ENCODE measurements around the gene PDGFRB. TPM values are rescaled to one million over a fixed set of nuclear protein-coding genes. Genes with fewer than 3 reads are reported as not detected.

The PDGFRB gene
- total RNA-seq, 1 donor from 2014 or later = 86.6 TPM

DNA sequence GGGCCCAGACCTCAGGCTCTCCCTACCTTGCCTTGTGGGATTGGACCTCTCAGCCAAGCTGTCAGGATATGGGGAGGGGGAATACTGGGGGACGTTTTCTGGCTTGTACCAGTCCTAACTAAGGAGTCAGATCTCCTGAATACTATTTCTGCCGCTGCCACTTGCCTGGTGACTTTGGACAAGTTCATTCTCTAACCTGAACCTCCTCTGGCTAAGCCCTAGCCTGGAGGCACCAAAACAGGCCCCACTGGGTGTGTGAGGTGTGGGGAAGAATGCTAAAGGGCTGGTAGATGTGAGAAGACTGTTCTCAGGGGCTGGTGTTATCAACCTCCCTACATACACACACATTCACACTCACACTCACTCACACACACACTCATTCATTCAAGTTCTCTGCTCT, 35.3 kb upstream of the PDGFRB start:
- Histone ChIP-seq H3K9me3 (ENCODE audit: control insufficient read depth in 3 of 3, low read length in 3 of 3) (no peaks in the 10 kb centered on the region), H3K27me3 (ENCODE audit: control insufficient read depth in 3 of 3, insufficient read depth in 3 of 3, low read length in 3 of 3) (peaks cover 8 to 16% (median 12%) of the 10 kb centered on the region in 3 donors), H3K9ac (ENCODE audit: low read depth in 1 of 3, low read length in 3 of 3) (no peak overlapping the region), H3K36me3 (ENCODE audit: control insufficient read depth in 3 of 3, insufficient read depth in 3 of 3, low read length in 3 of 3) (no peaks in the 10 kb centered on the region), H3K4me3 (ENCODE audit: low read length in 3 of 3) (no peak overlapping the region), H3K4me1 (ENCODE audit: control insufficient read depth in 3 of 3, insufficient read depth in 3 of 3, low read length in 3 of 3) (peaks cover 12 to 37% (median 25%) of the 10 kb centered on the region in 3 donors), H3K27ac (ENCODE audit: low read depth, low read length) (no peak overlapping the region)

GRCh38 chr5:150190503-150190979, 34.9 kb upstream of the PDGFRB start:
- H3K9me3 ChIP-seq (ENCODE audit: control insufficient read depth in 3 of 3, low read length in 3 of 3) = no peaks in the 10 kb centered on the region

DNA sequence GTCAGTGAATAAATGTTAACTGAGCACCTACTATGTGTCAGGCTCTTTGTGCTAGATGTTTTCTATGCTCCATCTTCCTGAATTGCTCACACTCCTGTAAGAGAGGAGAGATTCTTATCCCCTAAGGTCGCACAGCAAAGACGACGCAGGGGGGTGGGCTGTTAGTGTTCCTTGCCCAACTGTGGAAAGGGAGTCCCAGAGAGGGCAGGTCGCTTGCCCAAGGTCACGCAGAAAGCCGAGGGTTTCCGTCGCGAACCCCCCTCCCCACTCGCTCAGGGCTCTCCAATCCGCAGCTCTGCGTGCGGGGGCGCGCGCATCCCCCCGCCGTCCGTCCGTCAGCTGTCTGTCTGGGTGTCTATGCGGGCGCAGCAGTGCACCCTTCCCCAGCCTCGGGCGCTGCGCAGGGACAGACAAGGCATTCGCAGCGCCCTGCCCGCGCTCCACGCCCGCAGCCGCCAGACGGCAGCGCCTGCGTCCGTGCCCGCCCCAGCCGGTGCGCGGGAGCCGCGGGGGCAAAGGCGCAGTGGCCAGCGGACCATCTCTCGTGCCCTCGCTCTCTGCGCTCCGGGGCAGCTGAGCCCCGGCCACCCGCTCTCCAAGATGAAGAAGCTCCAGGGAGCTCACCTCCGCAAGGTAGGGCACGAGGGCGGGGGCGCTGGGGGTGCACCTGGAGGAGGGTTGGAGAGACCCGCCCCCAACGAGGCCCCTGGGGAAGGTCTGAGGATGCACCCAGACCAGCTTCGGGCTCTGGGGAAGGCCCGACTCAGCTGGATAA, 34.3 kb upstream of the PDGFRB start, which contains the start of gene SLC6A7:
TSS of gene SLC6A7 (plus strand) at position 335 of the 775 bp plus-strand sequence. CDS start at position 601, 266 bp downstream.
- H3K27me3 ChIP-seq (ENCODE audit: control insufficient read depth in 3 of 3, insufficient read depth in 3 of 3, low read length in 3 of 3) = peaks cover 8 to 16% (median 12%) of the 10 kb centered on the region in 3 donors
- H3K36me3 ChIP-seq (ENCODE audit: control insufficient read depth in 3 of 3, insufficient read depth in 3 of 3, low read length in 3 of 3) = no peaks in the 10 kb centered on the region
- no peaks in the 10 kb centered on the region for H3K9me3 ChIP-seq (ENCODE audit: control insufficient read depth in 3 of 3, low read length in 3 of 3)
- H3K9ac ChIP-seq (ENCODE audit: low read depth in 1 of 3, low read length in 3 of 3) = peak within 1 kb of the TSS in 1 of 3 donors; percentile 50
- peak within 1 kb of the TSS; percentile 49 for H3K27ac ChIP-seq (ENCODE audit: low read depth, low read length)
- H3K4me3 ChIP-seq (ENCODE audit: low read length in 3 of 3) = peak within 1 kb of the TSS in 1 of 3 donors; percentile 13
- H3K4me1 ChIP-seq (ENCODE audit: control insufficient read depth in 3 of 3, insufficient read depth in 3 of 3, low read length in 3 of 3) = peaks cover 12 to 37% (median 25%) of the 10 kb centered on the region in 3 donors

More at GRCh38 chr5:150190503-150190979, 34.9 kb upstream of the PDGFRB start:
- no peak overlapping the region for H3K27ac ChIP-seq (ENCODE audit: low read depth, low read length)
- no peak overlapping the region for H3K9ac ChIP-seq (ENCODE audit: low read depth in 1 of 3, low read length in 3 of 3)
- peaks cover 8 to 16% (median 12%) of the 10 kb centered on the region in 3 donors for H3K27me3 ChIP-seq (ENCODE audit: control insufficient read depth in 3 of 3, insufficient read depth in 3 of 3, low read length in 3 of 3)
- H3K4me3 ChIP-seq (ENCODE audit: low read length in 3 of 3) = no peak overlapping the region
- H3K36me3 ChIP-seq (ENCODE audit: control insufficient read depth in 3 of 3, insufficient read depth in 3 of 3, low read length in 3 of 3) = no peaks in the 10 kb centered on the region
- peaks cover 12 to 37% (median 25%) of the 10 kb centered on the region in 3 donors for H3K4me1 ChIP-seq (ENCODE audit: control insufficient read depth in 3 of 3, insufficient read depth in 3 of 3, low read length in 3 of 3)

GRCh38 chr5:150189326-150189725, 33.7 kb upstream of the PDGFRB start:
- no peaks in the 10 kb centered on the region for H3K9me3 ChIP-seq (ENCODE audit: control insufficient read depth in 3 of 3, low read length in 3 of 3)

DNA sequence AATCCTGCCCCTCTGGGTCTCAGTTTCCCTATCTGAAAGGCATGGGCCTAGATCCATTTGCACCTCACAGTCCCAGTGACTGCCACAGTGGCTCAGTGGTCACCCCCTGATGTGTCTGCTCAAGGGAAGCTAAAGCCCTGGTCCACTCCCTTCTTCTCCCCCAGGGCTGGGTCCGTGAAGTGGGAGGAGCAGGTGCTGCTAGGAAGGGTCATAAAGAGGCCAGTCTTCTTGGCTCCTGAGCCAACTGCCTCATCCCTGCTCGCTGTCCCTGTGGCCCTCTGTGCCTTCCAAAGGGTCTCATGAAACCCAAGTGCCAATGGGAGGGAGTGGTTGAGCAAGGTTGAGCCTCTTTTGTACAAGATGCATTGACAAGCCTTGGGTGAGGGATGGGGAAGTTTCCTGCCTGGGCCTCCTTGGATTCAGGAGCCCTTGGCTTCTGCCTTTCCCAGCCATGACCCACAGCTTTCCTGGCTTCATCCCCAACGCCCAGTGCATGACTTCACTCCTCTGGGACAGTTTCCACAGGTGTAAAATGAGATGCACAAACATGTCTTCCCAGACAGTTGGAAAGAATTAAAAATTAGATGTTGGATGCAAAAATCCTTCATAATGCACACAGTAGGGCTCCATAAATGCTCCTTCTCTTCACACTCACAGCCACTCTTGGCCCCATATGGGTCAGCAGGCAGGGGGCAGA, 32.6 kb upstream of the PDGFRB start:
- Histone ChIP-seq H3K9ac (ENCODE audit: low read depth in 1 of 3, low read length in 3 of 3) (peak overlapping the region in 2 of 3 donors; percentile 40 to 48), H3K27me3 (ENCODE audit: control insufficient read depth in 3 of 3, insufficient read depth in 3 of 3, low read length in 3 of 3) (peaks cover 8 to 16% (median 12%) of the 10 kb centered on the region in 3 donors), H3K4me1 (ENCODE audit: control insufficient read depth in 3 of 3, insufficient read depth in 3 of 3, low read length in 3 of 3) (peaks cover 12 to 35% (median 22%) of the 10 kb centered on the region in 3 donors), H3K4me3 (ENCODE audit: low read length in 3 of 3) (peak overlapping the region in 1 of 3 donors; percentile 29), H3K9me3 (ENCODE audit: control insufficient read depth in 3 of 3, low read length in 3 of 3) (no peaks in the 10 kb centered on the region), H3K27ac (ENCODE audit: low read depth, low read length) (peak overlapping the region; percentile 49), H3K36me3 (ENCODE audit: control insufficient read depth in 3 of 3, insufficient read depth in 3 of 3, low read length in 3 of 3) (no peaks in the 10 kb centered on the region)

More at GRCh38 chr5:150189326-150189725, 33.7 kb upstream of the PDGFRB start:
- H3K9ac ChIP-seq (ENCODE audit: low read depth in 1 of 3, low read length in 3 of 3) = no peak overlapping the region
- peaks cover 12 to 37% (median 25%) of the 10 kb centered on the region in 3 donors for H3K4me1 ChIP-seq (ENCODE audit: control insufficient read depth in 3 of 3, insufficient read depth in 3 of 3, low read length in 3 of 3)
- no peaks in the 10 kb centered on the region for H3K36me3 ChIP-seq (ENCODE audit: control insufficient read depth in 3 of 3, insufficient read depth in 3 of 3, low read length in 3 of 3)
- H3K4me3 ChIP-seq (ENCODE audit: low read length in 3 of 3) = no peak overlapping the region
- H3K27ac ChIP-seq (ENCODE audit: low read depth, low read length) = no peak overlapping the region
- H3K27me3 ChIP-seq (ENCODE audit: control insufficient read depth in 3 of 3, insufficient read depth in 3 of 3, low read length in 3 of 3) = peaks cover 8 to 16% (median 12%) of the 10 kb centered on the region in 3 donors

- Histone ChIP-seq H3K4me3 (ENCODE audit: low read length in 3 of 3) (no peak overlapping the region), H3K9me3 (ENCODE audit: control insufficient read depth in 3 of 3, low read length in 3 of 3) (no peaks in the 10 kb centered on the region), H3K36me3 (ENCODE audit: control insufficient read depth in 3 of 3, insufficient read depth in 3 of 3, low read length in 3 of 3) (no peaks in the 10 kb centered on the region), H3K27me3 (ENCODE audit: control insufficient read depth in 3 of 3, insufficient read depth in 3 of 3, low read length in 3 of 3) (peaks cover 8 to 16% (median 12%) of the 10 kb centered on the region in 3 donors), H3K4me1 (ENCODE audit: control insufficient read depth in 3 of 3, insufficient read depth in 3 of 3, low read length in 3 of 3) (peaks cover 12 to 44% (median 28%) of the 10 kb centered on the region in 3 donors), H3K9ac (ENCODE audit: low read depth in 1 of 3, low read length in 3 of 3) (no peak overlapping the region), H3K27ac (ENCODE audit: low read depth, low read length) (no peak overlapping the region)
Measured at GRCh38 chr5:150186897-150187296, 31.3 kb upstream of the PDGFRB start.

- no peaks in the 10 kb centered on the region for H3K9me3 ChIP-seq (ENCODE audit: control insufficient read depth in 3 of 3, low read length in 3 of 3)
- H3K36me3 ChIP-seq (ENCODE audit: control insufficient read depth in 3 of 3, insufficient read depth in 3 of 3, low read length in 3 of 3) = no peaks in the 10 kb centered on the region
- no peak overlapping the region for H3K9ac ChIP-seq (ENCODE audit: low read depth in 1 of 3, low read length in 3 of 3)
- H3K27me3 ChIP-seq (ENCODE audit: control insufficient read depth in 3 of 3, insufficient read depth in 3 of 3, low read length in 3 of 3) = peaks cover 8 to 16% (median 12%) of the 10 kb centered on the region in 3 donors
- no peak overlapping the region for H3K4me3 ChIP-seq (ENCODE audit: low read length in 3 of 3)
- H3K4me1 ChIP-seq (ENCODE audit: control insufficient read depth in 3 of 3, insufficient read depth in 3 of 3, low read length in 3 of 3) = peaks cover 19 to 52% (median 36%) of the 10 kb centered on the region in 3 donors
- no peak overlapping the region for H3K27ac ChIP-seq (ENCODE audit: low read depth, low read length)
Measured at GRCh38 chr5:150186137-150186536, 30.5 kb upstream of the PDGFRB start.

- Histone ChIP-seq H3K9ac (ENCODE audit: low read depth in 1 of 3, low read length in 3 of 3) (no peak overlapping the region), H3K4me3 (ENCODE audit: low read length in 3 of 3) (no peak overlapping the region), H3K4me1 (ENCODE audit: control insufficient read depth in 3 of 3, insufficient read depth in 3 of 3, low read length in 3 of 3) (peaks cover 28 to 59% (median 45%) of the 10 kb centered on the region in 3 donors), H3K36me3 (ENCODE audit: control insufficient read depth in 3 of 3, insufficient read depth in 3 of 3, low read length in 3 of 3) (no peaks in the 10 kb centered on the region), H3K27me3 (ENCODE audit: control insufficient read depth in 3 of 3, insufficient read depth in 3 of 3, low read length in 3 of 3) (peaks cover 7 to 10% (median 8%) of the 10 kb centered on the region in 3 donors), H3K9me3 (ENCODE audit: control insufficient read depth in 3 of 3, low read length in 3 of 3) (no peaks in the 10 kb centered on the region), H3K27ac (ENCODE audit: low read depth, low read length) (no peak overlapping the region)
Measured at GRCh38 chr5:150184990-150185912, 29.6 kb upstream of the PDGFRB start.

- Histone ChIP-seq H3K27me3 (ENCODE audit: control insufficient read depth in 3 of 3, insufficient read depth in 3 of 3, low read length in 3 of 3) (no peaks in the 10 kb centered on the region), H3K27ac (ENCODE audit: low read depth, low read length) (no peak overlapping the region), H3K4me1 (ENCODE audit: control insufficient read depth in 3 of 3, insufficient read depth in 3 of 3, low read length in 3 of 3) (peaks cover 37 to 59% (median 54%) of the 10 kb centered on the region in 3 donors), H3K36me3 (ENCODE audit: control insufficient read depth in 3 of 3, insufficient read depth in 3 of 3, low read length in 3 of 3) (no peaks in the 10 kb centered on the region), H3K4me3 (ENCODE audit: low read length in 3 of 3) (no peak overlapping the region), H3K9ac (ENCODE audit: low read depth in 1 of 3, low read length in 3 of 3) (no peak overlapping the region), H3K9me3 (ENCODE audit: control insufficient read depth in 3 of 3, low read length in 3 of 3) (no peaks in the 10 kb centered on the region)
Measured at GRCh38 chr5:150184006-150184405, 28.4 kb upstream of the PDGFRB start.
